Inferior parietal cortex (tissue), 1 donor: ENCODE measurements around the gene RAB1A.

ENCODE experiments used
- DNase-seq: peaks from one replicate; pipeline ENCODE4 v3.0.0-alpha.2; 2016; ENCODE audit errors: extremely low spot score

The RAB1A gene

DNA sequence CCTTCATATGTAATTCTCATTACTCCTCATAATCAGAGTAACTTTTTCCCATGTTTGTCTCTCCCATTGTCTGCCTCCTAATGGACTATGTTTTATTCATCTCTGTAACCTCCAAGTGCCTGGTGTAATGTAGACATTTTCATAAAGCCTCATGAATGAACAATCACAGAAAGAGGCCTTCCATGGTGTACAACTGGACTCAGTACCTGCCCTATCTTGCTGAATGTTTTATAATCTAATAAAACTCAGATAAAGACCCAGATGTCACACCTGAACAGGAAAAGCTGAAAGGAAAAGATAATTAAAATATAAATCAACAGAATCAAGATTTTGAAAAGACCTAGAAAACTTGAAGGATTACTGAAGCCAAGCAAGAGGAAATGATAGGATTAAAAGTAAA lies 36.7 kb downstream of the RAB1A start:
- DNase-seq = no peak

DNA sequence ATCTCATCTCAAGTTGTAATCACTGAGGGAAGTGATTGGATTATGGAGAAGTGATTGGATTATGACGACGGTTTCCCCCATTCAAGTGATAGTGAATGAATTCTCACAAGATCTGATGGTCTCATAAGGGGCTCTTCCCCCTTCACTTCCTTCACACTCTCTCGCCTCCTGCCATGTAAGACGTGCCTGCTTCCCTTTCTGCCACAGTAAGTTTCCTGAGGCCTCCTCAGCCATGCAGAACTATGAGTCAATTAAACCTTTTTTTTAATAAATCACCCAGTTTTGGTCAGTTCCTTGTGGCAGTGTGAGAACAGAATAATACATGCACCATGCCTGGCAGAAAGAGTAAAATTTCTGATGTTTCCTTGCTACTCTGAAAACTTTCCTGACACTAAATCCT lies 37.1 kb downstream of the RAB1A start:
- DNase-seq = no peak

DNA sequence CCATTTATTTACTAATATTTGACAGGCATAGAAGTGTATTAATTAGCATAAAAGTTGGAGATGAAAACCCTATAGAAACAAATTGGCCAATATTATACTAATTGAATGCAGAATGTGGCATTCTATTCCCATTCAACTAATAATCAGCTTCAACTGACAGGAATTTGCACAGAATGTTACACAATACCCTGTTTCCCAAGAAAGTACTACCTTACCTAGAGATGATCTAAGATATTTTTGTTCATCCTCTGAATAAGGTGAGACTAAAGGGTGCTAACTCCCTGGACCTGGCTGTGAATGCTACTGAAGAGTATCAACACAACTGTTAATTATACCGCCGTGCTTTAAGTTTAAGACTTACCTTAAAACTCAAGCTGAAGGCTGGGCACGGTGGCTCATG lies 44.8 kb downstream of the RAB1A start:
- DNase-seq = no peak

DNA sequence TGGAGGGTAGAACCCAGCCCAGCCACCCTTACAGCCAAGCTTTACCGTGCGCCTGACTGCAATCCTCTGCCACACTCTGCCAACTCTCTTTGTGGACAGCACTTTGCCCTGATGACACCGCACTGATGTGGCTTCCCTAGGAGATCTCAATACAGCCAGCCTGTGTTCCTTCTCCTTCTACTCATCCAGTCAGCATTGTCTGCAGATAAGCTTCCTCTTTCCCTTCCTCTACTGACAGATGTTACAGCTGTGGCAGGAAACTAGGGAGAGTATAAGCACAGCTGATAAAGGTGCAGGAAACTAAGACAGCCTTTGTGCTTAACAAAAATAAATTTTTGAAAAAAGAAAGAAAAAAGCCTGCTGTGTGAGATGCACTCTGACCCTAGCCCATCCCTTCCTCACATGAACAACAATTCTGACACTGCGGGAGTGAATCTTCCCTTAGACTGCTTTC lies 48.6 kb downstream of the RAB1A start:
- no peak for DNase-seq

DNA sequence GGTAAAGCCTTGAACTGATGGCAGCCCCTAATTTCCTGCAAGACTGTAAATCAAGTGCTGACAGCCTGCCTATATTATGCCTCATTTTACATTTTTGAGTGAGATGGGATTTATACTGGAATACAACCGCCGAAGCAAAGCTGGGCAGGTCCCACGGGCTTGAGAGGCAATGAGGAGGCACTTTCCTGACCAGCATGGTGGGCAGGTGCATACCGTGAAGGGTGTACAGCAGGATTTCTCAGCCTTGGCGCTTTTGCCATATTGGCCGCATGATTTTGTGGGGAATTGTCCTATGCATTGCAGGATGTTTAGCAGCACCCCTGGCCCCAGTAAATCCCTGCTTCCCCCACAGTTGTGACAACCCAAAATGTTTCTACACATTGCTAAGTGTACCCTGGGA lies 50.9 kb downstream of the RAB1A start:
- no peak for DNase-seq

DNA sequence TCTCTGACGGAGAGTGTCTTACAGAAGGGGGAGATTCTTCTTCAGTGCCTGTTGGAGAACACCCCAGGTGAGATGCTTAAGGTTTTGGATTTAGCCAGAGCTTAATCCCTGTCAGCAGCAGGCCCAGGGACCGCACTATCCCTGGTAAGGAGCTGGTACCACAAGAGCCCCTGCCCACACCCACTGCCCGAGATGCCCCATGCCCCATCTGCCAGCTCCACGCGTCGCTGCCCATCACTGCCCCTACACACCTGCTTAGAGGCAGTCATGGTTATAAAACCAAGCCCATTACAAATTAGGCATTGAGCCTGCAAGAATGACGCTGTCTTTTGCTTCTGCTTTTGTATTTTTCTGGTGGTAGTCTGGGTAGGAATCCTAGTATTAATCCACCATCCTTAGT lies 52.0 kb downstream of the RAB1A start:
- DNase-seq = no peak

DNA sequence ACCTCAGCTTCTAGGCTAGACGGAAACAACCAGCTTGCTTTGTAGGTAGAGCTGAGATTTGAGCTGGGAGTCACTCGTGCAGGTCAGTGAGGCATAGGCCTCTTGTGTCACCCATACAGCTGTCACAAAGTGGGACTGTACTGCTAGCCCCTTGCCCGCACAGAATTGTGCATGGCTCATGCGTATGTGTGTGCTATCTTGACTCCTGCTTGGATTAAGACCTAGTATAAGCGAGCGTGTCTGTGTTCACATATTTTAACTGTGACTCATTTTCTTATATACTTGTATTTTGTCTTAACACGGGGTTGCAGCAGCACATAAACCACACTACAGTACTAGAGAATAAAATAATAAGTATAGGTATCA lies 53.6 kb downstream of the RAB1A start:
- DNase-seq = no peak

DNA sequence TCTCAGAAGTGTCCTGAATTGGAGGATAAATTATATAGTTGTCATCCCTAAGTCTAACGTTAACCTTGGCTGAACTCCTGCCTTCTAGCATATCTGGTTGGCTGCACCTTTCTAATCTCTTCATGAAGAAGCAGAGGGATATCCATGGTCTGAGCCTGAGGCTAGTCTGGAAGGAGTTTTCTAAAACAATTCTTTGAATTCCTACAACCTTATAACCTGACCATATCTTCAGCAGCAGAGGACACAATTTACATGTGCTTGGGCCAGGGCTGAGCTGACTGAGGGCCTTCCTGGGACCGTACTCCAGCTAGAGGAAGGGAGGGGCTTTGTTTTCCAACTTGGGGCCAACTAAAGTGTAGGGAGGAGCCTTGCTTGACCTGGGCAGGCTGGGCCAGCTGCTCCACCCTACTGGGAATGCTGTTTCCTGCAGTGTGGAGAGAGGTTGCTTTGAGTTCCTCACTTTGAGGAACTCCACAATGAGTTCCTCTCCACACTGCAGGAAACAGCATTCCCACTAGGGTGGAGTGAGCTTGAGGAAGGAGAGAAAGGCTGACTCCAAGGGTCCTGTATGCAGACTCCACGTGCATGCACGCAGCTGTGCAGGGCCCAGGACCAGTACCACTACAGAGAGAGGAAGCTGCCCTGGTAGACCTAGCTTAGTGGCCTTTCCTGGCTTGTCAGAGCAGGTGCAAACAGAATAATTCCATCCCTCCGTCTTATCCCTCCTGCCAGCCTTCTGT lies 54.1 kb downstream of the RAB1A start:
- no peak for DNase-seq

DNA sequence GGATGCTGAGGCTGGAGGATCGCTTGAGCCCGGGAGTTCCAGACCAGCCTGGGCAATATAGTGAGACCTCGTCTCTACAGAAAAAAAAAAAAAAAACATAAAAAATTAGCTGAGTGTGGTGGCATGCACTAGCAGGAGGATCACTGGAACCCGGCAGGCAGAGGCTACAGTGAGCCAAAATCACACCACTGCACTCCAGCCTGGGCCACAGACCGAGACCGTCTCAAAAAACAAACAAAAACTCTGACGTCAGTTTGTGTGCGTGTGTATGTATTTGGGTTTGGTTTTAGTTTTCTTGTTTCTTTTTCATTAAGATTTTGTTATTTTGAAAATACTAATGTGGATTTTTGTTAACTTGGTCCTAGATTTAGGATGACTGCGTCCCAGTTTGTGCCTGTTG lies 54.7 kb downstream of the RAB1A start:
- no peak for DNase-seq

DNA sequence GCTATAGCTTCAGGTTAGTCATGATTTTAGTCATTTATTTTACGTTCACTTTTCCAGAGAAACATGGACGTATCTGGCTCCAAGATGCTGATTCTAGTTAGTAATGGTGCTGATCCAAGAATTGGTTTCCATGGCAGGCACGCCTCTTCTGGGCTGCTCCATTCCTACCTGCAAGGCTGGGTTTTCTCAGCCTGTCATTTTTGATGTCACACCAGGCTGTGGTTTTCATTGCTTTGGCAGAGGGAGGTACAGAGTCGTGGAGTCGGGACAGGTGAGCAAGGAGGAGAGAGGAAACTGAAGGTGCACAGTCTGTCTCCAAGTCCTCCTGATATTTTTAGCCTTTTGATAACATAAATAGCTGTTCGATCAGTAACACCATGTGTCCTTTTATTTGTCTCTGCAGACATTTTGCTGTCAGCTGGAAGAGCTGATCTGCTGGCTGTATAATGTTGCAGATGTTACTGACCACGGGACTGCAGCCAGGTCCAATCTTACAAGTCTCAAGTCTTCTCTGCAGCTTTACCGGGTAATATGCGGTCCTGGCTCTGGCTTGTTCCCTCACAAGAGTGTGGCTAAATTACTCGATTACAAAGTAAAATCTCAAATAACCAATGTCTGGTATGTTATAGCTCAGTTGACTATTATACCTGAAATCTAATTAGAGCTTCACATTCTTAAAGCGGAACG lies 55.9 kb downstream of the RAB1A start:
- no peak for DNase-seq

DNA sequence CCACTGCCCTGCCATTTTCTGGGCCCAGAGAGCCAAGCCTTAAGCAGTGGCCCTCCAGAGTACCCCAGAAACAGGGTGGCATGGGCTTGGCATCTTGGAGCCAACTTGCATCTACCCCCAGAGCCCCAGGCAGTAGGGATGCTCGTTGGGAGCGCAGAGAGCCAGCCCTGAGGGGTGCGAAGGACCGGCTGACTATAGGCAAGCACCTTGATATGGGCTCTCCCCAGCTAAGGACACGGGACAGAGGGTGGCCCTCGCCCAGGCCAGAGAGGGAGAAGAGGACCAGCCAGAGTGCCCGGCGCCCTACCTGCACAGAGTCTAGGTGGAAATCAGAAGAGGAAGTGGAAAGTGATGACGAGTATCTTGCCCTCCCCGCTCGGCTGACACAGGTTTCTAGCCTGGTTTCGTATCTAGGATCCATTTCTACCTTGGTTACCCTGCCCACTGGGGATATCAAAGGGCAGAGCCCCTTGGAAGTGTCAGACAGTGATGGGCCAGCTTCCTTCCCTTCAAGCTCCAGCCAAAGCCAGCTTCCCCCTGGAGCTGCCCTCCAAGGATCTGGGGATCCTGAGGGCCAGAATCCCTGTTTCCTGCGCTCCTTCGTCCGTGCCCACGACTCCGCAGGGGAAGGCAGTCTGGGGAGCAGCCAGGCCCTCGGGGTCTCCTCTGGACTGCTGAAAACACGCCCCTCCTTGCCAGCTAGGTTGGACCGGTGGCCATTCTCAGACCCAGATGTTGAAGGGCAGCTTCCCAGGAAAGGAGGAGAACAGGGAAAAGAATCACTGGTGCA lies 57.5 kb downstream of the RAB1A start:
- DNase-seq = no peak

DNA sequence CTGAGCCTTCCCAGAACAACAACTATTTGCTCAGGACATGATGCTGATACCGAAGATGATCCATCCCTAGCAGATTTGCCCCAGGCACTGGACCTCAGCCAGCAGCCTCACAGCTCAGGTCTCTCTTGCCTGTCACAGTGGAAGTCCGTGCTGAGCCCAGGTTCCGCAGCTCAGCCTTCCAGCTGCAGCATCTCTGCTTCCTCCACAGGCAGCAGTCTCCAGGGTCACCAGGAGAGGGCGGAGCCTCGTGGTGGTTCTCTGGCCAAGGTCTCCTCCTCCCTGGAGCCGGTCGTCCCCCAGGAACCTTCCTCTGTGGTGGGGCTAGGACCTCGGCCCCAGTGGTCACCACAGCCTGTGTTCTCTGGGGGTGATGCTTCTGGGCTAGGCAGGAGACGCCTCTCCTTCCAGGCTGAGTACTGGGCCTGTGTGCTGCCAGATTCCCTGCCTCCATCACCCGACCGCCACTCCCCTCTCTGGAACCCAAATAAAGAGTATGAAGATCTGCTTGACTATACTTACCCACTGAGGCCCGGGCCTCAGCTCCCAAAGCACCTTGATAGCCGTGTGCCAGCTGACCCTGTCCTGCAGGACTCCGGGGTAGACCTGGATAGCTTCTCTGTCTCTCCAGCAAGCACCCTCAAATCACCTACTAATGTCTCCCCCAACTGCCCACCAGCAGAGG lies 58.3 kb downstream of the RAB1A start:
- DNase-seq = no peak

DNA sequence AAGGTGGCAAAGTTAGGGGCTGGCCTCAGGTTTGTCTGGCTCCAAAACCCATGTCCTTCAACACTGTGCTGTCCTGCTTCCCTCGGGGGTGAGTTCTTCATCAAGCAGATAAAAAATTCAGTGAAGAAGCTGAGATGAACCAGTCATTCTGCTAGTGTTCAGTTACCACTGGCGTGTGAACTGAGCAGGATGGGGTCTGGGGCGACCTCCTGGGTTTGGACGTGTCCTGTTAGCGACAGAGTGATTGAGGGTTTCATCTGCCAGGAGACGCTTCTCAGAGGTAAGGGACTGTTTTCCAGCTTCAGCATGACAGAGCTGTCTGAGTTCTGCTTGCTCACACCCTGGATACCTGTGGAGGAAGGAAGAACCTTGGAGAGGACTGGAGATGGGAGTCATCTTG lies 59.0 kb downstream of the RAB1A start:
- DNase-seq = no peak

DNA sequence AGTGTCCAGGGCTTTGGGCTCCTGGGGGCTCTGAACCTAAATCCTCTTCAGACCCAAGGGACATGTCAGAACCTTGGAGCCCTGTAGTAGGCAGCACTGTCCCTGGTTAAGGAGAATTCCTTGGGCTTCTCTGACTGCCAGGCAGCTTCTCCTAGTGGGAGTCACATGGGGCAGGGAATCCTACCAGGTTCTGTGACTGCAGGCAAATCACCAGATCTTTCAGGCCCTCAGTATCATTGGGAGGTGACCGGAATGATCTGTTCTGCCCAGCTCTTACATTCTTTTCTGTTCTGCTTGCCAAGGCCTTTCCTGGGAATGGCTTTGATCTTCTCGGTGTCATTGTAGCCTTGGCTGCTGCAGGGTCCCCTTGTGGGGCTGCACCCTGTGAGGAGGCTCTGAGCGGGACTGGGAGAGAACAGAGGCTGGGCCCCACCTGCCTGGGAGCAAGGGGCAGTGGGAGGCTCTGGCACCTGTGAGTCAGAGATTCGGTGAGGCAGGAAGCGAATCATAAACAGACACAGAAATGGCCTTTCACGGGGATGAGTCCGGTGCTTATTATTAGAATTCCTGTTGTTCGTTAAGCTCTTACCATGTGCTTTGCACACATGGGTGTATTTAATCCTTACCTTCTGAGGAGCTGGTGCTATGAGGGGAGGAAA lies 59.6 kb downstream of the RAB1A start:
- no peak for DNase-seq

DNA sequence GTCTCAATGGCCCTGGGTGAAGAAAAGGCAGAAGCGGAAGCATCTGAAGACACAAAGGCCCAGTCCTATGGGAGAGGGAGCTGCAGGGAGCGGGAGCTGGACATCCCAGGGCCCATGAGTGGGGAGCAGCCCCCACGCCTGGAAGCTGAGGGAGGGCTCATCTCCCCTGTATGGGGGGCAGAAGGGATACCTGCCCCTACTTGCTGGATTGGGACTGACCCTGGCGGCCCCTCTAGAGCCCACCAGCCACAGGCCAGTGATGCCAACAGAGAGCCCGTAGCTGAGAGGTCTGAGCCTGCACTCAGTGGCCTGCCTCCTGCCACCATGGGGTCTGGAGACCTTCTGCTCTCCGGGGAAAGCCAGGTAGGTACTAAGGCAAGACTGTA lies 60.5 kb downstream of the RAB1A start:
- no peak for DNase-seq

DNA sequence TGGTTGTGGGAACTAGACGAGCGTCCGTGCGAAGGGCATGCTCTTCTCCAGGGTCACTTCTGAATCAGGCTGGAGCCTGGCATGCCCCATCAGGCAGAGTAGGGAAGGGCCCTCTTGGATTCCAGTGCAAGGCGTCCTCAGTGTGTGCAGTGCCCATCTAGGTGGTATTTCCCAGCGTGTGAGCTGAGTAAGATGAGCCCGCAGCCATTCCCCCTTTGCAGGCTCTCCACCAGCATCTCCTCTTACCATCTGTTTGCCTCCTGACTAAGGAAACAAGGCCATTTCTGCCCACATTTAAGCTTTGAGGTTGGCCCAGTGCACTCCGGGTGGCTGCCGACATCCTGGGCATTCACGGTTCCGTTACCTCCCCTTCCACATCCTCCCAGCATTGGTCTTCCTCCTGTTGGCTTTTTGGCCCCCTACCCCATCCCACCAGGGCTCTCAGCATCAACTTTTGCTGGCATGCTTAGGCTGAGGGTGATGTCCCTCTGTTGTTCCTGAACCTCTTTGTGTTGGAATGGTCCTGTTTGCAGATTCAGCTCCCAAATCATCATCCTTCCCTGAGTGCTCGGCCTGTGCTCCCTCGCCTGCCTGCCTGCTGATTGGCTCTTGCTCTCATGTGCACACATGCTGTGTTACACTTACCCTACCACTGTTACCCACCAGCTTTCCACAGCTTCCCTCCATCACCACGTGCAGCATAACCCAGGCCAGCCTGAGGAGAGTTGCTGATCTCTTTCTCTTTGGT lies 61.9 kb downstream of the RAB1A start:
- no peak for DNase-seq

DNA sequence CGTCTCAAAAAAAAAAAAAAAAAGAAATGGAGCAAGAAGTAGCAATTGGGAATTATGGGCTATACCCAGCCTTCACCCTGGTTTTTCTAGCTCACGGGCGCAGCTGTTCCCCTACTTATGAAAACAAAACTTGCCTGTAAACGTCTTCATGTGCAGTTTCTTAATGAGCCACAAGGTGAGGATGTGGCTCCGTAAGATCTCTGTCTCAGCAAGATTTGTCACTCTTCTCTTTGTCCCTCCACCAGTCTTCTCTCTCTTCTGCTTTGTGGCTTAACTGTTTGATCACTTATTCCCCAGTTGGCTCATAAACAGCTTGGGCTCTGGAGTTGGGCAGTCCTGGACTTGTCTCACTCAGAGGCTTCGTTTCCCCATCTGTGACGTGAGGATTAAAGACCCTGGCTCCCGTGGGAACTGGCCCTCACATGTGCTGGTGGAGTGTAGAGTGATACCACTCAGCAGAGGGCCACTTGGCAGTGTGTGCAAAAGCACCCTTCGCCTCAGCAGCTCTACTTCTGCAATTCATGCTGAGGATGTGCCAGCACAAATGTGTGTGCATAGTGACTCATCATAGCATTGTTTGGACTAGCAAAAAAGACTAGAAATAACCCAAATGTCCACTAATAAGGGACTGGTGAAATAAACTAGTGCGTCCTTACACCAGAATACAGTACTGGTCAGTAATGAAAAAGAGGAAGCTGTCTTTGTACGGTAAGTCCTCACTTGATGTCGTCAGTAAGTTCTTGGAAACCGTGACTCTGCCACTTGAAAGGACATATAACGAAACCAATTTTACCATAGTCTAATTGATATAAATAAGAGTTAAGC lies 65.0 kb downstream of the RAB1A start:
- peak; percentile 73 for DNase-seq

DNA sequence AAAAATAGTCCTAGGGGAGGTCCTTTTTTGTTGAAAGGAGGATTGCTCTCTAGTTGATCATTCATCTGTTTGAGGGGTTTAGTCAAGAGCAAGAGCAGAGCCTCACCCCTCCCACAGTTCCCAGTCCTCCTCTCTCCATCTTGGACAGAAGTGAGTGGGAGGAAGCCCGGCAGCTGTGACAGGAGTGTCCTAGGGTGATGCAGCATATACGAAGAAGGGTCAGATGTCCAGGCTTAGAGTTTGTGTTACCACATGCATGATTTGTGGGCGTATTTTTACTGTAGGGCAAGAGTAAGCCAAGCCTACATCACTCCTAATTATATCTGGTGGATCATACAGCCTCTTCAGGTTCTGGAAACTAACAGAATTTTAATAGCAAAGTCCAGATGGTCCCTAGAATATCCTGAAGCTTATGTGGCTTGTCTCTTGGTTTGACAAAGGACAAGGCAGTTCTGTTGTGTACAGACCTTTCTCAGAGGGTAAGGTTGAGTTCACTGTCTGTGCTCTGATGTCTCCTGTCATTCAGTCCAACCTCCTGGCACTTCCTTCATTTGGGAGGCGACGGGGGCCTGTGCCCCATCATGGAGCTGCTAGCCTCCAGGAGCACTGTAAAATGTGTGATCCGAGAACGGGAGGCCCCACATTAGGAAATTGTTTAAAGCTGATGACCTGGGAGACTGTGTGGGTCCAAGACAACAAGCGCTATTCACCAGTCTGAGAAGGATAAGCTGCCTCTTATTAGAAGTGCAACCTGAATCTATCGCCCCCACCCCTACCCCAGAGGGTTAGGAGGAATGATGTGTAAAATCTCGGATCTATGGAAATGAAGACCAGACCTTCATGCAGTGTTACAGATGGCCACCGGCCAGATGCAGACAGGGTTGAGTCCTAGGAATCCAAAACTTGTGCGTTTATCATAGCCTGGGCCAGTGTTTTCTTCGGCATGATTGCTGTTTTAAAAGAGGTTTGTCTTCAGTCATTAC lies 66.8 kb downstream of the RAB1A start:
- no peak for DNase-seq

DNA sequence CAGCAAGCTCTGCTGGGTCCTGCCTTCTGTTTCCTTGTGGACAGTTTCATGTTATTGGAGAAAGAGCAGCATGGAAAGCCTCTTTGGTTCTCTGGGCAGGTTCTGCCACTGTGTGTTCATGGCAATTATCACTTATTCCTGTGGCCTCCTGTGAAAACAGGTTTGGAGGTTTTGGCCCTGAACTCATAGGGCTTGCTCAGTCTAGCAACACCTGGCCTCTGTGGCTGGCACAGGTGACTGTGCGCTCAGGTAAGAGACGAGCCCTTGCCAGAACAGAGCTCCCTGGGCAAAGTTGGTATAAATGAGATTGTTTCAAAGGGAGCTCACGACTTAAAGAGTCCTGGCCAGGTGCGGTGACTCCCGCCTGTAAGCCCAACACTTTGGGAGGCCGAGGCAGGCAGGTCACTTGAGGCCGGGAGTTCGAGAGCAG lies 68.0 kb downstream of the RAB1A start:
- no peak for DNase-seq
